ENCODE results near the gene RGS3.
"Not testable (repeated sequence)": the region's sequence is repeated elsewhere in the genome, so short reads cannot be mapped to it uniquely, and the experiment has no call there.

The RGS3 gene

DNA sequence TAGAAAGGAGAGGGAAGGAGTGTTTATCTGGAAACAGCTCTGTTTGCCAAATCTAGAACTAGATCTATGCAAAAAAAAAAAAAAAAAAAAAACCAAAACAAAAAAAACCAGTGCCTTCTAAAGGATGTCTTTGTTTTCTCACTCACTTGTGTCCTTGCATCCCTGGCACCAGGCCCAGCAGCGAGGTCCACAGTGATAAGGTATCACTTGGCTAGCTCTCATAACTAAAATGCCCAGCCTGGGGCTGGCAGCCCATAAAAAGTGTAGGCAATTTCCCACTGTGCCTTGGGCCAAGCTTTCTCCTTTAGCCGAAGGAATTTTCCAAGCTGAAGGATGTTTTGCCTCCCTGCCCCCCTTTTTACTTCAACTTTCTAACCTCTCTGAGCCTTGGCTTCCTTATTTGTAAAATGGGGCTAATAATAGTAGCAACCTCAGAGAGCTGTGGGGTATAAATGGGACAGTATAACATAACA is 20.8 kb downstream of the RGS3 start:
- in situ Hi-C loops (cut with HindIII; ENCODE audit: low sequenced_read_pairs): no loop called here

DNA sequence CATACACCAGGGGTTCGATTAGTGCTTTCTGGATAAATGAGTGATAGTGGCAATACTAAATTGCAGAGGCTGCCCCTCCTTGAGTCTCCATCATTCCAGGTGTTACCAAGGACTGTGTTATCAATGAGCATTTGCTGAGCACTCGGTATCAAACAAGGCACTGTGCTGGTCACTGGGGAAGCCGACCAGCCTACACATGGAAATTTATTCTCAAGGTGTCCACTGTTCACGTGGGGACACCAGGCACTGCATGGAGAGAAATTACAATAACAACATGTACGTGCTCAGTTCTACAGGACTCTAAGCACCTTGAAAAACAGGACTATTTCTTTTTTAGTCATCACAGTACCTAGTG is 22.2 kb downstream of the RGS3 start:
- in situ Hi-C loops (cut with HindIII; ENCODE audit: low sequenced_read_pairs): no loop called here

DNA sequence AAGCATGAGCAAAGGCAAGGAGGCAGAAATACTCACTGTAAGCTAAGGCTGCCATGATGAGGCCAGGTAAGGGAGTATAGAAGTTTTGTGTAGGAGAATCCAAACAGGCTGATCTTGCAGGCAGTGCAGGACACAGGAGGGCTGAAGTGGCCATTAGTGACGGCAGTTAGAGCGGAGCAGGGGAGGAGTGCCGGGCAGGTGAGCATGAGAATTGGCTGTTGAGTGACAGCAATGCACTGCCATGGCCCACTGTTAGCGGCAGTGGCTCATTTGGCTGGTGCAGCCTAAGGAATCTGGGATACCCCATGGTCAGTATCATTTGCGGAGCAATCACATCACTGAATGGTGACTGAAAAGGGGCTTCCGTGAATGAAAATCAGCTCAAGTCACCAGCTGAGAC is 22.8 kb downstream of the RGS3 start:
- in situ Hi-C loops (cut with HindIII; ENCODE audit: low sequenced_read_pairs): no loop called here

DNA sequence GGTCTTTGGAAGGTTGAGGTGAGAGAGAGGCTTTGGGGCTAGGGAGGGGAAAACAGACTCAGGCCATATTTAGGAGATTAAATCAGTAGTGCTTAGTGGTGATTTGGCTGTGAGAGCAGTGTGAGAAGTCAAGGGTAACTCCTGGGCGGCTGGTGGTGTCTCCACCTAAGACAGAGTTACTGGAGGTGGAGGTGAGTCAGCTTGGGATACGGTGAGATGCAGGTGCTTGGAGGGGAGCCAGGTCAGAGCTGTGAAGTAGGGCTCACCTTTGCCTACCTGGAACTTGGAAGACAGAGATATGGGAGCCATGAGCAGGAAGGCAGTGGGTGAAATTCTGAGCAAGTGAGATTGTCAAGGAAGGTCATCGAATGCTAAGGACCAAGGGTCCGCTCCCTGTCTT is 24.5 kb downstream of the RGS3 start:
- in situ Hi-C loops (cut with HindIII; ENCODE audit: low sequenced_read_pairs): no loop called here

DNA sequence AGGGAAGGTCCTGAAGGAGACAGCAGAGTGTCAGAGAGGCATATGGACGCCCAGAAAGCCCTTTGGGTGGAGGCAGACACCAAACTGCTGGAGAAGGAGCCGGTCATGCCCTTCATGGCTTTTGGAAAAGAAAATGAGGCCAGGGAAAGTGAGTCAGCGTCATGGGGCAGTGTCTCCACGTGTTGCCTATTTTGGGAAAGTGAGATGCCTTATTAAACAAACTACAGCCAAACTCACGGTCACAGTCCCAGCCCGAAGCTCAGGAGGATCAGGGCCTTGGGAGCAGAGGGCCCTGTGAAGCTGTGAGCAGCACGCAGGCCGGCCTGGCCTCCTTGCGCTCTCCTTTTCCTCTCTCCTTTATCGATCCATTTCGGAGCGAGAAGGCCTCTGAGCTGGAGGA is 25.0 kb downstream of the RGS3 start:
- in situ Hi-C loops (cut with HindIII; ENCODE audit: low sequenced_read_pairs): no loop called here

DNA sequence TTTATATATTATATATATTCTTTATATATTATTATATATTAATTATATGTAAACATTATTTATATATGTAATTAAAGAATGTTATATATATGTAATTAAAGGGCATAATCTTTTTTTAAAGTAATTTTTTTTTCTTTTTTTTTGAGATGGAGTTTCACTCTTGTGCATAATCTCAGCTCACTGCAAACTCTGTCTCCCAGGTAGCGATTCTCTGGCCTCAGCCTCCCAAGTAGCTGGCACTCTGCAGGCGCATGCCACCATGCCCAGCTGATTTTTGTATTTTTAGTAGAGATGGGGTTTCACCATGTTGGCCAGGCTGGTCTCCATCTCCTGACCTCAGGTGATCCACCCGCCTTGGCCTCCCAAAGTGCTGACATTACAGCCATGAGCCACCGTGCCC is 27.6 kb downstream of the RGS3 start:
- in situ Hi-C loops (cut with HindIII; ENCODE audit: low sequenced_read_pairs): not testable (repeated sequence)

DNA sequence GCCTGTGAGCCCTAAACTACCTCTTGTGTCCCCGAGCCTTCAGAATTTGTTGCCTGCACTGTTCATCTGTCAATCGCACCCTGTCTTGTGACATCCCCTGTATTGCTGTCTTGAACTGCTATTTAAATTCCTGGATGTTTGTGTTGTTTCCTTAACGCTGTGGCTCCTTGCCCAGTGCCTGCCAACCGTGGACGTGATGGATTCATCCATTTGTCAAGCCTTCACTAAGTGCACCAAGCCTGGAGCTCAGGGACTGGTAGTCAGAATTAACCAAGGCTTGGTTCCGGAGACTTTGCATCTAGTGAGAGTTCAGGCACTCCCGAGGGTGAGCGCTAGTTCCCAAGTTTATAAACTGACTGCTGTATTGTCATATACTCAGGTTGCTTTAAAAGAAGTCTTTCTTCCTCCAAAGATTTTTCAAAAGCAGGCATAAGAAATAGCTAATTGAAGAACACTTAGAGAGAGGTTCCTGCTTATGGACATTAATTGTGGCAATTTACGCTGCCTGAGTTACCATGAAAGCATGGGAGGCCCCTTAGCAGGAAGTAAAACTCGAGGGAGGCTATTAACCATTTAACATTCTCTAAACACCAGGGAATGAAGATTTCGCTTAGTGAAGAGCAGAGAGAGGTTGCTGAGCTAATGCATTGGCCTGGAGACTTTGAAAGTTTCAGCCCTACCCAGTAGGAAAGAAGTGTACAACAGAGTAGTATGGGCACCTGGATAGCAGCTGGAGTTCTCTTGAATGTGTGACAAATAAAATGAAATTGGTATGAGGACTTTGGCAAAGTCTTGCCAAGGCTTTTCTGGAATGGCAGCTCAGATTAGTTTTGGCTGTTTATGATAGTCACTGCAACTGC is 29.0 kb downstream of the RGS3 start:
- in situ Hi-C loops (cut with HindIII; ENCODE audit: low sequenced_read_pairs): no loop called here

DNA sequence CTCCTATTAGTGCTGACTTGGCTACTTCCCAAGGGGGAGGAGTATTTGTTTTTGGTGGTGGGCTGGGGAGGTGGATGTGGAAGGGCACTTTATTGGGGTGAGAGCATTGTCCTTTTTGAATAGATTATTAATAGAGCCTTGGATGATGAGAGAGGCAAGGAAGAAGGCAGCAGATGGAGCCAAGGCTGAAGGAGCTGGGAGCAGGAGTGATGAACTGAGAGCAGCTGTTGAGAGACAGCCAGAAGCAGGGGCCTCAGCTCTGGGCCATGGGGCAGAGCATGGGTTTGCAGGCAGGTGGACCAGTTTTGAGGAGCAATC is 29.6 kb downstream of the RGS3 start:
- in situ Hi-C loops (cut with HindIII; ENCODE audit: low sequenced_read_pairs): no loop called here

DNA sequence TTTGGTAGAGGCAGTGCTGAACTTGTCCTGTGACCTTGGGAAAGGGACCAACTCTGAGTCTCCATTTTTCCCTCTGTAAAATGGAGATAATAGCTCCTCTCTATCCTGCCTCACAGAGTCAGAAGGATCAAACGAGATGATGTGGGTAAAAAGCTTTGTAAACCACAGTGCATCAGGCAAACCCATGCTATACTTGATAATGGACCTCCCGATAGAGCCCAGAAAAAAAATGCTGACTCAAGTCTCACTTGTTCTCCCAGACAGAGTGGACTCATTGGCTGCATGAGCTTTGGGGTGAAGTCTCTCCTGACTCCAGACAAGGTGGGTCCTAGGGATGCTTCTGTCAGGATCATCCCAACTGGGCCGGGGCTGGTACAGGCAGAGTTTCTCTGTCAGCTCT is 32.0 kb downstream of the RGS3 start:
- in situ Hi-C loops (cut with HindIII; ENCODE audit: low sequenced_read_pairs): no loop called here

DNA sequence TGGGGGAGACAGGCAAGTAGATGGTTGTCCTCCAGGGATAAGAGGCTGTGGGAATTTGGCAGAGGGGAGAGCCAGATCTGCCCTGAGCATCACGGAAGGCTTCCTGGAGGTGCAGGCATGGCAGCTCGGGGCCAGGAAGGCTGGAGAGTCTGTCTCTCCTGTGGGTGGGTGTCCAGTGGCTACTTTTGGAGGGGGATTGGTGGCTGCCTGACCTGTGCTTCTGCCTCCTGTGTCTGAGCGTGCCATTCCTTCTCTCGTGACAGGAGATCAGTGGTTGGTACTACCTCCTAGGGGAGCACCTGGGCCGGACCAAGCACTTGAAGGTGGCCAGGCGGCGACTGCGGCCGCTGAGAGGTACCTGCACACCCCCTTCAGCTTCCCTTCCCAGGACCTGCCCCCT is 33.5 kb downstream of the RGS3 start:
- in situ Hi-C loops (cut with HindIII; ENCODE audit: low sequenced_read_pairs): no loop called here

DNA sequence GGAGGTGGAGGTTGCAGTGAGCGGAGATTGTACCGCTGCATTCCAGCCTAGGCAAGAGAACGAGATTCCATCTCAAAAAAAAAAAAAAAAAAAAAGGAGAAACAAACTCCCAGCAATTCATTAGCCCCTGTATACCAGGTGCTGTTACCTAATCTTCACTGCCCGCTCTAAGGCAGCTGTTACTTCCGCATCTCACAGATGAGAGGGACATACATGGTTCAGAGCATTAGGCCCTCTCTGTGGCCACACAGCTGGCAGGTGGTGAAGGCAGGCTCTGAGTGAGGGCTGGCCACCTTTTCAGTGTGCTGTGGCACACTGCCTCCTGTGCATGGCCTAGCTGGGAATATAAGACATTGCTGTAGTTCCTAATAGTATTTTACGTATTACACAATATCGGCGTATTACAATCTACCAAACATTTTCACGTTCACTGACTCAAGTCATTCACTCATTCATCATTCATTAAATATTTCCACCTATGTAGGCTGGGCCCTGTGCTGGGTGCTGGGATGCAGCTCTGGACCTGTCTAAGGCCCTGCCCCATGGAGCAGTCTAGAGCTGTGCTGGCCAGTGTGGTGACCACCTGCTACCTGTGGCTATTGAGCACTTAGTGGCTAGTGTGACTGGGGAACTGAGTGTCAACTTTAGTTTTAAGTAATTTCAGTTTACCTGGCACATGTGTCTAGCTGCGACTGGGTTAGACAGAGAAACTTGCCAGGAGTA is 35.8 kb downstream of the RGS3 start:
- in situ Hi-C loops (cut with HindIII; ENCODE audit: low sequenced_read_pairs): no loop called here

DNA sequence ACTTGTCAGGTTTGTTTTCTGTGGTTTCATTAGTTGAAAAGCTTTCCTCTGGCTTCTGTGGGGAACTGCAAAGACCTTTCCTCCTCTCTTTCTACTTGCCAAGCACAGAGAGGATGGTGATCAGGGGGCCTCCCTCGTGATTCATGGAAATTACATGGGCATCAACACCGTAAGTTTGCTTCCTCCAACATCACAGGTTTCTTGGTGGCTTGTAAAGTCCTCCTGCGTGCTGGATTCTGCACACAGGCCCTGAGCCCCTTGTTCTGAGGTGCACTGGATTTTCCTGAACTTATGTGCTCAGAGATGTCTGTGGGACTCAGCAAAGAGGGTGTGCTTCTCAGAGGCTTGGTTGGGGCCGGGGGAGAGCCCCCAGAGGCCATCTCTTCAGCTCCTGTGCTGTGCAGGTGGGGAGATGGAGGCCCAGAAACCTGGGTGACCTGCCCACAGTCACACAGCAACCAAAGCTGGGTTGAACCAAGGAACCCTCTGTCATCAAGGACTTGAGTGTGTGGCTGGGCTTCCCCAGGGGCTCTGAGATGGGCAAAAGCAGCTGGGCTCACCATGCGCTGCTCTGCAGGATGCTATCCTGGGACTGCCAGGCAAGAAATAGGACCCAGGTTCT is 36.5 kb downstream of the RGS3 start:
- in situ Hi-C loops (cut with HindIII; ENCODE audit: low sequenced_read_pairs): no loop called here

DNA sequence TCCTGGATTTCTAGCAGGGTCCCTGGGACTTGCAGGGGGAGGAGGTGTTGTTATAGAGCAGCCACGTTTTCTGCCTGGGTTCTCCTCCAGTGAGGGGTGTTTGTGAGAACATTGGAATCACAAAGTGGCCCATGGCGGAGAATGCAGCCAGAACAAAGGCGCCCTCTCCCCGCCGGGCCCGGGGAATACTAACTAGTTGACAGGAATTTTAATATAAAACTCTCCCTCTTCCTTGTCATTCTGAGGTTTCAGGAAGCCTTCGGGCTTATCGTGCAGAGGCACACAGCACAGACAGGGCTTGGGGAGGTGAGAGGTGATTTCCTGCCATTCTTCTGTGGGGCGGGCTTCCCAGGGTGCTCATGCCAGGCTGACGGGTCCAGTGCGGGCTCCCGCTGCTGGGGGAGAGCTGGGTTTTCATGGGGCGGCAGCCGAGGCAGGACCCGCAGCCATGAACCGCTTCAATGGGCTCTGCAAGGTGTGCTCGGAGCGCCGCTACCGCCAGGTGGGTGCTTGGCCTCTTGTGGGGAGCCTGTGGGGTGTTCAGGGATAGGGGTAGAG is 37.7 kb downstream of the RGS3 start:
- in situ Hi-C loops (cut with HindIII; ENCODE audit: low sequenced_read_pairs): no loop called here

DNA sequence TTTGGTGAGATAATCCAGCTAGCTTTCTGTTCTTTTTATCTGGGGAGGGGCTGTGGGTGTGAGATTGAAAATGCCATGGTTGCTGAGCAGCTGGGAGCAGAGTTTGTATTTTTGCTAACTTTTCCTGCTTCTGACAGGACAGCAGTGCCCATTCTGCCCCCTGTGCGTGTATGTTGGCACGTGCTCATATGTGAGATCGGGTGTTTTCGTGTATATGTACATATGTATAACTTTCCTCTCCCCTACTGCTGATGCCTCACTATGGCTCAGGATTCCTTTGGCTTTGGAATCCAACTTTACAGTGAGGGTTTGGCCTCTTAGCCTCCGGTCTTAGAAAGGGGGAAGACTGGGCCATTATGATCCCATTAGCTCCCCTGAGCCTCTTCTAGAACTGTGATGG is 38.3 kb downstream of the RGS3 start:
- in situ Hi-C loops (cut with HindIII; ENCODE audit: low sequenced_read_pairs): no loop called here

DNA sequence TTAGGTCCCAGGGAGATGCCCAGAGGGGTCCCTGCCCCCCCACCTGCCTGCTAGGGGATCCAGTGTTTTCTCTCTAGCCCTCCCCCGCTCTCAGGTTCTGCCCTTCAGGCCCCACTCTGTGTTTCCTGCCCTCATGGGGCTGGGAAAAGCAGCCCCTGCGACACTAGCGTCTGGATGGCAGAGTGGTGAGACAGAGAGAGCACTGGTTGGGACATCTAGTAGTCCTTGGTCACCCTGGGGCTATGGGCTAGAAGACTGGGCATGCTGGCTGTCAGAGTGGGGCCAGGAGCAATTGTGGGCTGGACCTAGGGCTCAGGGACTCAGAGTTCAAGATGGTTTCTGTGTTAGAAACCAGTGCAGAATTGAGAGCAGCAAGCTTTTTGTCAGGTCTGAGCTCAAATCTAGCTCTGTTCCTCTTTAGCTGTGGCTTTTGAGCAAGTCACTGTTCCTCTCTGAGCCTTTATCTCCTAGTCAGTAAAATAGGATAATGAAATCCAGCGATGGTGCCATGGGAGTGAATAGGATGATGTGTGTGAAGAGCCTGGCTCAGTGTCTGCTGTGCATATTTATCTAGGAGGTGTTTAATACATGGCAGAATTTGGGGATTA is 39.0 kb downstream of the RGS3 start:
- in situ Hi-C loops (cut with HindIII; ENCODE audit: low sequenced_read_pairs): no loop called here

DNA sequence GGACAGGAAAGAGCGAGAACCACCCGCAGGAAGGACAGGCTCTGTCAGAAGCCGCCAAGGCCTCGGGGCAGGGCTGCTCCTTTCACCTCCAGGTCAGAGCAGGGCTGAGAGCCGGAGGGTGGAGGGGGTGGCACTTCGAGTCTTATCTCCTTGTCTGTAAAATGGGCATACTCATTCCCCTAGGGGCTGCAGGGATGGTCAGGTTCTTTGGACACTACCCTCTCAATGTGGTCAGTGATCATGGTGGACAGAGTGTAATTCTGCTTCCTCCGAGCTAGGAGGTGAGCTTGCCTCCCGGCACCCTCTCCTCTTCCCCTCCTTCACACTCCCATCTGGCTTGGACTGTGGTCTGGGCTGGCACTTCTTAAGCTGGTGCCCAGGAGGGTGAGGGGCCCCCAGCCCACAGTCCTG is 39.6 kb downstream of the RGS3 start:
- in situ Hi-C loops (cut with HindIII; ENCODE audit: low sequenced_read_pairs): no loop called here

DNA sequence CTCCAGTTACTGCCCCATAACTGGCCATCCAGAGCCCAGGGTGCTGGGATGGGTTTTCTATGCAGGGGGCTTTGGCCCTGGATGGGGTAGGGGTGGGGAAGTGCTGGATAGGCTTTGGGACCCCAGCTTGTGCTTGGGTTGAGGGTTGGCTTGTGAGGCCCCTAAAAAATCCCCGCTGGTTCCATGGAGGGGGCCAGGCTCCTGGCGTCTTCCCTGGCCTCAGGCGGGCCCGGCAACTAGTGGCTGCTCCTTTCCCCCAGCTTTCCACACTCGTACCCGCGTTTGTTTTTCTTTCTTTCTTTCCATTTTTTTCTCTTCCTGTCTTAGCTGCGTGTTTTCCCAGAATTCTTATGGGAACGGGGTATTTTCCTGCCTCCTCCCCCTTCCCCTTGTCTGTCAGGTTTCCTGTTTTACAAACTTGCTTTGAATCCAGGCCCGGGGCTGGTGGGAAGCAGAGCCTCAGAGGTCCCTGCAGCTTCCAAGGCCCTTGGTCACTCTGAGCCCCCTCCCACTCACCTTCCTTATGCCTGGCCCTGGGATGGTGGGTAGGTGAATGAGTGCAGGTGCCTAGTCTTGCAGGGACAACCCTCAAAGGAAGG is 40.2 kb downstream of the RGS3 start:
- in situ Hi-C loops (cut with HindIII; ENCODE audit: low sequenced_read_pairs): no loop called here

DNA sequence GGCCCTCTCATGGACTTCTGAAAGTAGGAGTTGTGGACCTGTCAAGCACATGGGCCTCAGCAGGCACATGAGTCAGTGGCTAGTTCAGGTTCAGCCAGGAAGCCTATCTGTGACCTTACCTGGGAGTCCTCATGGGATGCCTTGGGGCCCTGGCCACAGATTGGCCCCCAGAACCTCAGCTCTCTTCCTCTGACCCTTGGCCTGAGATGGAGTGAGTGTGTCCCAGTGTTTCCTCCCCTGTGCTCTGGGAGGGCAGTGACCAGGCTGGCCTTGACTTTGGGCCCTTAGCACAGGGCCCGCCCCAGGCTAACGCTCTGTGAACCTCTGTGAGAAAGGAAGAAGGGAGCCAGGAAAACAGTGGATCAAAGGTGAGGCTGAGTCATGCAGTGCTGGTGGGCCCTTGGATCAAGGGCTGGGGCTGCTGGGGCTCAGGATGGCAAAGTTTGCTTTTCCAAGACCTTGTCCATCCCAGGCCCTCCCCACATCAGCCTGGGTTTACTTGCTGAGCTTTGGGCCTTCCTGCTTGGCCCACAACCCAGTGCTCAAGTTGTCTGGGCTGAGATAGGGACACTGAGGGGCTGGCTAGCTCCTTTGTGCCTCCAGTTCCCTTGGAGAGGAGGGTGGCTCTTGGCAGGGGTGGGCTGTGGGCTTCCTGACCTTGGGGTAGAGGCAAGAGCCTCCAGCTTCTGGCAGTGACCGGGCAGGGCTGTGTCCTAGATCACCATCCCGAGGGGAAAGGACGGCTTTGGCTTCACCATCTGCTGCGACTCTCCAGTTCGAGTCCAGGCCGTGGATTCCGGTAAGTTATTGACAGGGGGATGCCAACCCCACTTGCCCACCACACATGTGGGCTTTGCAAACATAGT is 41.4 kb downstream of the RGS3 start:
- in situ Hi-C loops (cut with HindIII; ENCODE audit: low sequenced_read_pairs): no loop called here

DNA sequence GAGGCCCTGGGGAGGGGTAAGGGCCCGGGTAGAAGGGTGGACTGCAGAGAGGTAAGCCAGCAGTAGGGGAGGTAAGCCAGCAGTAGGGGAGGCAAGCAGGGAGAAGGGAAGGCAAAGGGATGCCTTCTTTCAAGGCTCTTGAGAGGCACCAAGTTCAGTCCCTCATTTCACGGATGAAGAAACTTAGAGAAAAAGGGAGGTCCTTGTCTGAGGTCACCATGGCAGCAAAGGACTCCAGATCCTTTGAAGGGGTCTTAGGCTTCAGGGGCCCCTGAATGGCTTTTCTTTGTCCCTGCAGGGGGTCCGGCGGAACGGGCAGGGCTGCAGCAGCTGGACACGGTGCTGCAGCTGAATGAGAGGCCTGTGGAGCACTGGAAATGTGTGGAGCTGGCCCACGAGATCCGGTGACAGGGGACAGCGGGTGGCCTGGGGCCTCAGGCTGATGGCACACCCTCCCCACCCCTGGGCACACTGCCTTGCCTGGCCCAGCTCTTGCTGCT is 42.6 kb downstream of the RGS3 start:
- in situ Hi-C loops (cut with HindIII; ENCODE audit: low sequenced_read_pairs): no loop called here

DNA sequence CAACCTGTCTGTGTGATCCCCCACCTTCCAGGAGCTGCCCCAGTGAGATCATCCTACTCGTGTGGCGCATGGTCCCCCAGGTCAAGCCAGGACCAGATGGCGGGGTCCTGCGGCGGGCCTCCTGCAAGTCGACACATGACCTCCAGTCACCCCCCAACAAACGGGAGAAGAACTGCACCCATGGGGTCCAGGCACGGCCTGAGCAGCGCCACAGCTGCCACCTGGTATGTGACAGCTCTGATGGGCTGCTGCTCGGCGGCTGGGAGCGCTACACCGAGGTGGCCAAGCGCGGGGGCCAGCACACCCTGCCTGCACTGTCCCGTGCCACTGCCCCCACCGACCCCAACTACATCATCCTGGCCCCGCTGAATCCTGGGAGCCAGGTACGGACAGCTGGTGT is 43.7 kb downstream of the RGS3 start:
- in situ Hi-C loops (cut with HindIII; ENCODE audit: low sequenced_read_pairs): no loop called here

All from endothelial cell of hepatic sinusoid (primary cell).